HG02623 (cell line): Measurements from ENCODE around the gene RANBP9.

Experiments used
- ATAC-seq: cut with Tn5 transposase; IDR thresholded peaks from one replicate; pipeline ENCODE4 v1.9.1; 2021; ENCODE audit warnings: moderate library complexity; ENCODE audit not compliant: unreplicated experiment

RANBP9 gene

DNA sequence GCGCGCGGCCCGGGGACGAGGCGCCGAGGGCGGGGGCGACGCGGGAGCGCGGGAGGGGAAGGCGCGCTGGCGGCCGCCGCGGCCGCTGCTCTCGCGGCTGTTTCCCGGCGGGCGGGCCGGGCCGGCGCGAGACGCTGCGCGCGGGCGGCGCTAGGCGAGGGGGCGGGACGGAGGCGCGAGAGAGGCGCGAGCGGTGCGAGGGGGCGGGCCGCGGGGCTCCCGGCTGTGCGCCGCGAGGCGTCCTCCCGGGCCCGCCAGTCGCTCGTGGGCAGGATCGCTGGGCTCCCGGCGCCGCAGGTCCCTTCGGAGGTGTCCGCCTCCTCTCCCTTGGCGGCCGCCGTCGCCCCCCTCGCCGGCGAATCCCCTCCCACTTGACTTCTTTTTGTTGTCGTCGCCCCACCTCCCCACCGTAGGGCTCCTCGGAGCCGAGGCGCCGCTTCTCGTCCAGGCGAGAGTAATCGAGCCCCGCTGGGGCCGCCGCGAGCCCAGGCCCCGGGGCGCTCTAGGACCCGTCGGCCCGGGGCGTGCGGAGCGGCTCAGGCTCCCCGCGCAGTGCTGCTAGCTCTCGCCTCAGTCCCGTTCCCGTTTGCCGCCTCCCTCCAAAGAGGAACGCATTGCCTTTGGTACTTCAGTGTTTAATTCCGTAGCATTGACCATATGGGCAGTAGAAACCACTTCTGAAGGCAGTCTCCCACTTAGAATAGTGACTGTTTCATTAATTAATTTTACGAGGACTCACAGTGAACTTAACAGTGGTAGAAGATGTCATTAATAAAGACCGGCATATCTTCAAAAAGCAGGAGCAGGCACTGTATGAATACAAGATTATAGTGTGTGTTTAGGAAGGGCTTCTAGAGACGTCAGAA is at the start of gene RANBP9:
Gene RANBP9 (minus strand): TSS at position 103 of the 866 bp plus-strand sequence. CDS start 330 bp downstream, outside the sequence.
- ATAC-seq = peak; percentile 72

DNA sequence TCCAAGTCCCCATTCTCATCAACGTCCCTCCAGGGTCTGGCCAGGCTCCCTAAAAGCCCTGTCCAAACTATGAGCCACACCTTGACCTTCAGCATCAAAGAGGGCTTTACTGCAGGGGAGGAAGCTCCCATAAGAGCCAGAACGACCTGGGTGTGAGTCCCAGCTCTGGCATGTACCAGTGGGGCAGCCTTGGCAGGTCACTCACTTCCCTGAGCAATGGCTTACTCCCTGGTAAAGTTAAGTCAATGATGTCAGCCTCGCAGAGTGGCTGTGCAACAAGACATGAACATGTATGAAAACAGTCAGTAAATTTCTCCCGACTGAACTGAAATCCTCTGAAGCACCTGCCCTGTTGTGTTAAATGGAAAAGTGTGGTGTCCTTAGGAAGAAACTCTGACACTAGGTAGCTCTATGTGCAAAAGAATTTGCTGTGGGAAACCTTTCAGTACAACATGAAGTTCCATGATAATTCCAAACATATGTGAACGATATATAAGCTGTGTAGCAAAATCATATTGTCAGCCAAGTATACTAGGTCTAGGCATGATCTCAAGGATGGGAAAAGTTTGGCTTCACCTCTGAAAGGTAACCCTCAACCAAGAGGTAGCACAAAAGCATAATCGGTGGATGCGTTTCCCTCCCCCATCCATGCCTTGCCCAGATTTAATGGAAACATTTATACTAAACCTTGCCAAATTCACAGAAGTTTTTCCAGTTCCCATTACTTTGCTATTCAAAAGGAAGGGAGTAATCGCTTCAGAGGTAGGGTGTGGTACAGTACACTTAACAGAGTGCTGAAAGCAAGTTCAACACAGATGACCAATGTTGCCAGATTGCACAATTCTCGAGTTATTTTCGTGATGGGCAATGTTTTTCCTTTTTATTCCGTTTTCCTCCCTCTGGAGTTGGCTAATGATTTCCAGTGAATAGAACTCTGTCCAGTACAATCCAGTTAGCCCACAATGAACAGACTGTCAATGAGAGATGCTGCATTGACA is 49.0 kb upstream of the RANBP9 start:
- no peak for ATAC-seq

DNA sequence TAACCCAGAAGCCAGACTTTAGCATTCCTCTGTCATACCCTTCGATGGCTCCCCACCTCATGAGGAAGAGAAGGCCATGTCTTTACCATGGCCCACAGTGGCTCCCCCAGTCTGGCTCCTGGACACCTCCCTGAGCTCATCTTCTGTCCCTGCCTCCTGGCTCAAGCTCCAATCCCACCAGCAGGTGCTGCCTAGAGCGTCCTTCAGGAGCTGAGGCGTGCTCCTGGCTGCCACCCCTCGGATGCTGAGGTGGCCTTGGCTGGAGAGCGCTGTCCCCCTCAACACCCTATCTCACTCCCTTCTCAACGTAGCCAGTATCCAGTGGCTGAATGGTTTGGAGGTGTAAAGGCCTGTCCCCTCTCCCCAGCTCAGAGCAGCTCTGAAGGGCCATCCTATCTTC is 47.4 kb upstream of the RANBP9 start:
- ATAC-seq = no peak

DNA sequence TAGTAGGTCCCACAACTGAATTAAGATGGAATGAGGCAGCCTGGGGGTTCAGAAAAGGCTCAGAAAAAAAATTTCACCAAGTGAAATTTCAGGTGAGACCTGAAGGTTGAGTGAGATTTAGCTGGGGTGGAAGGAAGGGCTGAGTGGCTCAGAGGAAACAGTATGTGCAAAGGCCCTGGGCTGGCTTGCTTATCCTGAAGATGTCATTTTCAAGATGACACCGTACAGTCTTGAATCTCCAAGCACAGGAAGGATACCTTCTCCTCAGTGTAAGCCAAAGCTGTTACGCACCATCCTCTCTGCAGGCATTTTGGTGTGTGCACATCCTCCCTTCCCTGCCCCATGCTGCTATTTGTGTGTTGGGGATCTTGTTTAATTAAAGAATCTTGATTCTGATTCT is 43.0 kb upstream of the RANBP9 start:
- no peak for ATAC-seq

DNA sequence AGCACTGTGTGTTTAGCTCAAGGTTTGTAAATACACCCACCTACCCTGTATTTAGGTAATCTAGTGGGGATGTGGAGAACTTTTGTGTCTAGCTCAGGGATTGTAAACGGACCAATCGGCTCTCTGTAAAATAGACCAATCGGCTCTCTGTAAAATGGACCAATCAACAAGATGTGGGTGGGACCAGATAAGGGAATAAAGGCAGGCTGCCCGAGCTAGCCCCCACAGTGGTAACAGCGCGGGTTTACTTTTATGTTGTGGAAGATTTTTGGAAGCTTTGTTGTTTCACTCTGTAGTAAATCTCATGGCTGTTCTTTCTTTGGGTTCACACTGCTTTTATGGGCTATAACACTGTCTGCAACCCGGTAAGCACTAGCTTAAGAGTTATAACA is 32.1 kb upstream of the RANBP9 start:
- ATAC-seq = no peak

DNA sequence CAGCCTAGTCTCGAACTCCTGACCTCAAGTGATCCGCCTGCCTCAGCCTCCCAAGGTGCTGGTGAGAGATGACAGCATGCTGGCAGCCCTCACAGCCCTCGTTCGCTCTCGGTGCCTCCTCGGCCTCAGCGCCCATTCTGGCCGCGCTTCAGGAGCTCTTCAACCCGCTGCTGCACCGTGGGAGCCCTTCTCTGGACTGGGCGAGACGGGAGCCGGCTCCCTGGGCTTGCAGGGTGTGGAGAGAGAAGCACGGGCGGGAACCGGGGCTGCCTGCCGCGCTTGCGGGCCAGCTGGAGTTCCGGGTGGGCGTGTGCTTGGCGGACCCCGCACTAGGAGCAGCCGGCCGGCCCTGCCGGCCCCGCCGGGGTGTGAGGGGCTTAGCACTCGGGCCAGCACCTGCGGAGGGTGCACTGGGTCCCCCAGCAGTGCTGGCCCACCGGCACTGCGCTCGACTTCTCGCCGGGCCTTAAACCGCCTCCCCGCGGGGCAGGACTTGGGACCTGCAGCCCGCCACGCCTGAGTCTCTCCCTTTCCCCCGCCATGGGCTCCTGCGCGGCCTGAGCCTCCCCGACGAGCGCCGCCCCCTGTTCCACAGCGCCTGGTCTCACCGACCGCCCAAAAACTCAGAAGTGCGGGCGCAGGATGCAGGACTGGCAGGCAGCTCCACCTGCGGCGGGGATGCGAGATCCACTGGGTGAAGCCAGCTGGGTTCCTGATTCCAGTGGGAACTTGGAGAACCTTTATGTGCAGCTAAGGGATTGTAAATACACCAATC is 31.5 kb upstream of the RANBP9 start:
- ATAC-seq = no peak

DNA sequence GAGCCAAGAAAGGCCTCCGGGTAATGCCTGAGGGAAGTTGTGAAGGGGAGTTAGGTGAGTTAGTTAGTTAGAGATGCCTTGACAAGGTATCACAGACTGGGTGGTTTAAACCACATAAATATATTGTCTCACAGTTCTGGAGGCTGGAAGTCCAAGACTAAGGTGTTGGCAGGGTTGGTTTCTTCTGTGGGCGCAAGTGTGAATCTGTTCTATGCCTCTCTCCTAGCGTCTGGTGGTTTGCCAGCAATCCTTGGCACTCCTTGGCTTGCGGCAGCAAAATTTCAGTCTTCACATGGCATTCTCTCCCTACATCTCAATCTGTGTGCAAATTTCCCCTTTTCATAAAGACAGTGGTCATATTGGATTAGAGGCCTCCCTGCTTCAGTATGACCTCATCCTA is 29.7 kb upstream of the RANBP9 start:
- no peak for ATAC-seq

DNA sequence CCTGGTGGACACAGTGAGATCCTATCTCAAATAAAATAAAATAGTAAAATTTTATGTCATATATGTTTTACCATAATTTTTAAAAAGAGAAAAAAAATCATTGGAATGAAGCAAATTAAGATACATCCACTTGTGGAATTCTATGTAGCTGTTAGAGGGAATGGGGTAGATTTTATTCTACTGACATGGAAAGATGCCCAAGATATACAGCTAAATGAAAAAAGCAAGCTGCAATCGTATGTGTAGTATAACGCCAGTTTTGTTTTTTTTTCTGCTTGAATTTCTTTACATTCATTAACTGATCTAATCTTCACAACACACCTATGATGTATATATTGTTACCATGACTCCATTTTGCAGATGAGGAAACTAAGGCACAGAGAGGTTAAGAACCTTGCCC is 23.4 kb upstream of the RANBP9 start:
- ATAC-seq = no peak

DNA sequence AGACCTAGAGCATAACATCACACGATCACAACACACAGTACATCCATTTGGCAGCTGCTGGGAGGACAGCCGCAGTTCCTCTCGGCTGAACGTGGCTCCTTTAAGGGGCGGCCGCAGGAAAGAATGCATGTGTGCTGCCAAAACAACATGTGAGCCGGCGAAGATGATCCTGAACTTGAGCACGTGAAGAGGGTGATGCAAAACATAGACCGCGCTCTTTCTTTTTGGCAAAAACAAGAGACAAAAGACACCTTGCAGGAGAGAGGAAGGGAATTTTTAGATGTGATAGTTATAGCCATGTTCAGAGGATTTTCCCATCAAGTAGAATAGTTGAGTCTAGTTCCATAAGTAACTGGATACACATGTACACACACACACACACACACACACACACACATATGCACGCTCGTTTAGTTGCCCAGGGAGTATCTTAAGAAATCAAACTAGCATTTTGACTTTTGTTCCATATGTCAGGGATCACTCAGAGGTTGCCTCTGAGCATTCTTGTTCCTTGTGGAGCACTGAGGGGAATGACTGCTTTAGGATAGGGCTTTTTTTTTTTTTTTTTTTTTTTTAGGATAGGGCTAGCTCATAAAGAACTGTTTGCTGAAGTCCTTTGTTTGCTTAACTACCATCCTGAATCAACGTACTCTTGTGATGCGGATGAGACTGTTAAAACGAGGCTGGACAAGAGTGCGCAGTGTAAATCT is 21.7 kb upstream of the RANBP9 start:
- no peak for ATAC-seq

DNA sequence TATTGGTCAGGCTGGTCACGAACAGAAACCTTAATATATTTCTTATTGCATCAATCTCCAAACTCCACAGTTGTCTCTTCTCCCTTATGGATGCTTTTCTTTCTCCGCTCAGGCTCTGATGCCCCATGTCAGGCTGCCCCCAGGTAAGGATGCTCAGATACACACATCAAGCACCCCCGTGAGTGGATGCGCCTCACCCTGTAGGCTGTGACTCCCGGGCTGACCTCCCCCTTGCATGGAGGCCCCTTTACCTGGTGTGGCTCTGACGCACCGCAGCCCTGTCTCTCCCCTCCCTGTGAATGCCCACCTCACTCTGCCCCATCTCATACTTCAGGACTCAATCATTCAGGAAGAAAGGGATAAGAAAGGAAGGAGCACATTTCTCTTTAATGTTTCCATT is 19.1 kb upstream of the RANBP9 start:
- no peak for ATAC-seq

DNA sequence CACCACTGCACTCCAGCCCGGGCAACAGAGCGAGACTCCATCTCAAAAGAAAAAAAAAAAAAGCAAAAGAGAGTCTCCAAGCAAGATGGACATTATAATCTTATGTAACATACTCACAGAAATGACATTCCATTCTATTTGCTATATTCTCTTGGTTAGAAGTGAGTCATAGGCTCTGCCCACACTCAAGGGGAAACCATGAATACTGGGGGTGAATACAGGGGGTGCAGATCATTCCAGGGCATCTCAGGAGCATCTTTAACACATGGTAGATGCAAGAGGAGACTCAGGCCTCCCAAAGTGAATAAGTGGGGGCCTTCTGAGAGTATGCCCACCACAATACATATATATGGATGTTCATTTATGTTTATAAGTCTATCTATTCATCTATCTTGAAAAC is 18.3 kb upstream of the RANBP9 start:
- ATAC-seq = no peak

DNA sequence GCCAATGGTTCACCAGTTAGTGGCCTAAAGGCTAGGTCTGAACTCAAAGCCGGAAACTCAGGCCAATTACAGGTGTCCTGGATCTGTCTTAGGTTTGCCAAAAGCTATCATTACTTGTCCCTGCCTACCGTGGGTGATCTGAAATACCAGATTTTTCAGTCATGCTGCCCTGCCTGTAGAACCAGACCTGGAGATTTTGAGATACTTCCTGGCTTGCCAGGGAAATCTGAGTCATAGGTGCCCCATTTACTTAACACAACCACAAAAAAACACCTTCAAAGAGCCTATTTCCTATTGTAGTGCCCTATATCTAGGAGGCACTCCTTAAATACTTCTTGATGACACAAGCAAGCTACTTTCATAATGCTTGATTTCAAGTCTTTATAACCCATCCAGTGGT is 13.9 kb upstream of the RANBP9 start:
- no peak for ATAC-seq

DNA sequence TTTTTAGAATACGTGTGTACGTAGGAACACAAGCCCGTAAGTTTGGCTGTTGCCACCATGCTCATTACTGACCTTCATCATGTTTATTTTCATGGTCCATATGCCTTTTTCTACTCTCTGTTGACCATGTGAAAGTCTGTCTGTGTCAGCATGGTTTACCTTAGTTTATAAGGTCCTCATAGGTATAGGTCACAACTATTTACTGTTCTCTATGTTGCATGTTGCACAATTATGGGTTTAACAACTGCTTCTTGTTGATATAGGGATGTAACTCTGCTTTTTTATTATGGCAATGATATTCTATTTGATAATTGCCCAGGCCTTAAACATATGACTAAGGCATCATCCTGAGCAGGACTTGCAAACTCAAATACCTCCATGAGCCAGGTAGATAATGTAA is 13.4 kb upstream of the RANBP9 start:
- ATAC-seq = no peak

DNA sequence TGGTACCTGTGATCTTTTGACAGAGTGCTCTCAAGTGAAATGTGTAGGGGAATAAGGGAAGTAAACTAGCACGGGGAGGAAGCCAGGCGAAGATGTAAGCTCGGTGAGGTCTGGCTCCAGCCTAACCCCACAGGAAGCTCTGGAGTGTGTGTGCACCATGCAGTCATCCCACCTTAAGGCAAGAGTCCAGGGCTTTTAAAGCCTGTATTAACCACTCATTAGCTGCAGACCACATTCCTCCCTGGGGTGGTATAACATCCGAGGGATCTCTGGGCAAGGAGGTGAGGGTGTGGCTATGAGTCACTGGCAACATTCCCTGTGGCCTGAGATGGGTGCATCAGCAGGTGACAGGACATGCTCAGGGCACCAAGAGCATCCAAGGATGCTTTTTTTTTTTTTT is 12.5 kb upstream of the RANBP9 start:
- no peak for ATAC-seq

DNA sequence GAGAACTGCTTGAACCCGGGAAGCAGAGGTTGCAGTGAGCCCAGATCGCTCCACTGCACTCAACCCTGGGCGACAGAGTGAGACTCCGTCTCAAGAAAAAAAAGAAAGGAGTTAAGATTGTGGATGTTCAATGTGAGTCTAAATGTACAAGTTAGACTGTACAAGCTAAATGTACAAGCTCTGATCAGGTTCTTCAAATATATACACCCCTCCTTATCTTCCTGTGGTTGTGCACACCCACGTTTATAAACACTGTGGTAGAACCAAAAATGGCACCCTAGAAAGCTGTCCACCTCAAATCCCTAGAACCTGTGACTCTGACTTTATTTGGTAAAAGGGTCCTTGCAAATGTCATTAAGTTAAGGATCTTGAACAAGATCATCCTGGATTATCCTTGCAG is 11.2 kb upstream of the RANBP9 start:
- ATAC-seq = no peak

DNA sequence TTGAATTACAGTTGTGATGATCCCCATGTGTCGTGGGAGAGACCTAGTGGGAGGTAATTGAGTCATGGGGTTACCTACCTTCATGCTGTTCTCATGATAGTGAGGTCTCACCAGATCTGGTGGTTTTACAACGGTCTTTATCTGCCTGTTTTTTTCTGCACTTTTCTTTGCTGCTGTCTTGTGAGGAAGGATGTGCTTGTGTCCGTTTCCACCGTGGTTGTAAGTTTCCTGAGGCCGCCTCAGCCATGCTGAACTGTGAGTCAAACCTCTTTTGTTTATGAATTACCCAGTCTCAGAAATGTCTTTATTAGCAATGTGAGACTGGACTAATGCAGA is 6.5 kb upstream of the RANBP9 start:
- ATAC-seq = no peak

DNA sequence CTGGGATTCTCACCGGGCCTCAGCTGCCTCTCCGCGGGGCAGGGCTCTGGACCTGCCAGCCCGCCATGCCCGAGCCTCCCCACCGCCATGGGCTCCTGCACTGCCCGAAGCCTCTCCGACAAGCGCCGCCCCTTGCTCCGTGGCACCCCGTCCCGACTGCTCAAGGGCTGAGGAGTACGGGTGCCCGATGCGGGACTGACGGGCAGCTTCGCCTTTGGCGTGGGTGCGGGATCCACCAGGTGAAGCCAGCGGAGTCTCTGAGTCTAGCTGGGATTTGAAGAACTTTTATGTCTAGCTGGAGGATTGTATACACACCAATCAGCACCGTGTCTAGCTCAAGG is 5.3 kb upstream of the RANBP9 start:
- no peak for ATAC-seq

DNA sequence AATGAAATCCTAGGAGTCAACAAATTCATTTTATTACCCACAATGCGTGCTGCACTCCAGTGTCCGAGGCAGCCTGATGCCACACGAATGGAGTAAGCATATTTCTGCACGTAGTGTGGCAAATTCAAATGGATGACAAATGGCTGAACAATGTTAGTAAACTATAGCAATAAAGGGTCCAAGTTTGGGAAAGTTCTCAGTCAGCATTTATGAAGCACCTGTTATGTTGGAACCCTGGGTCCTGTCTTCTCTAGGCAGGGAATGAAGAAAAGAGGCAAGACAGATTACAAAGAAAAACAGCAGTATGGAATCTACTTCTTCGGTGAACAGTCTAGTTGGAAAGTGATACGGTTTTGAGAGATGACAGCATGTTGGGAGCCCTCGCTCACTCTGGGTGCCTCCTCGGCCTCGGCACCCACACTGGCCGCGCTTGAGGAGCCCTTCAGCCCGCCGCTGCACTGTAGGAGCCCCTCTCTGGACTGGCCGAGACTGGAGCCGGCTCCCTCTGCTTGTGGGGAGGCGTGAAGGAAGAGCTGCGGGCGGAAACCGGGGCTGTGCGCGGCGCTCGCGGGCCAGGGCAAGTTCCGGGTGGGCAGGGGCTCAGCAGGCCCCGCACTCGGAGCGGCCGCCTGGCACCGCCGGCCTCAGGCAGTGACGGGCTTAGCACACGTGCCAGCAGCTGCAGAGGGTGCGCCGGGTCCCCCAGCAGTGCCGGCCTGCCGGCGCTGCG is 4.8 kb upstream of the RANBP9 start:
- ATAC-seq = no peak

DNA sequence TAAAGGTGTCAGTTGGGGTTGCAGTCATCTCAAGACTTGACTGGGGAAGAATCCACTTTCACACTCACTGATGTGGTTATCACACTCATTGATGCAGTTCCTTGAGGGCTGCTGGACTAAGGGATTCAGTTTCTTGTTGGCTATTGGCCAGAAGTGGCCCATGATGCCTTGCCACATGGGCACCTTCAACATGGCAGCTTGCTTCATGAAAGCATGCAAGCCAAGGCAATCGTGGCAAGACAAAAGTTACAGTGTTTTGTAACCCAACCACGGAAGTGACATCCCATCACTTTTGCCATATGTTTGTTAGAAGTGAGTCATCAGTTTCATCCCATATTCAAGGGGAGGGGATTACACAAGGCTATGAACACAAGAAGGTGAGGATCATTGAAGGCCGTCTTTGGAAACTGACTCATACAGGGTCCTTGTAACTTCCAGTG is 3.8 kb upstream of the RANBP9 start:
- ATAC-seq = no peak

DNA sequence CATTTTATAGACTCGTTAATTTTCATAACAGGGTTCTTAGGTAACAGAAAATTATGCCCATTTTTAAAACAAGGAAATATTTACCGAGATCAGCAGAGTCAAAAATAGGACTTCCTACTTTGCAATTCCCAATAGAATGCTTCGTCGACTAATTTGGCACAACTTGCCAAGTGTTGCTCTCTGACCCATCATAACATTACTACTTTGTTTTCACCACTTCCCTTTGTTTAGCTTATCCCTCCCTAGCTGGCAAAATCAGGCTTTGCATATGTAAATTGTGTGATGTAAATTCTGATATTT is 914 bp upstream of the RANBP9 start:
- no peak for ATAC-seq
